Epithelial cell of esophagus (primary cell): Measurements from ENCODE around the gene F12.

Experiments used
- DNase-seq: peaks from one replicate; pipeline ENCODE4 v3.0.0; 2010; ENCODE audit warnings: low read depth
- H3K4me3 ChIP-seq: 2 replicates; pipeline ENCODE4 v1.5.1; 2011; ENCODE audit warnings: mild to moderate bottlenecking, low read length, control low read depth
- CTCF ChIP-seq: IDR thresholded peaks from 2 replicates; pipeline ENCODE4 v1.5.1; 2011; ENCODE audit warnings: low read depth, mild to moderate bottlenecking, low read length, control low read depth, inconsistent platforms; ENCODE audit not compliant: insufficient read depth; ENCODE audit errors: missing control alignments

F12 gene

GRCh38 chr5:177396807-177397206 lies 12.6 kb downstream of the F12 start:
- DNase-seq = no peak
- no peak for TF ChIP-seq CTCF
- no peak overlapping the region for H3K4me3 ChIP-seq

GRCh38 chr5:177396078-177396477 lies 13.3 kb downstream of the F12 start:
- TF ChIP-seq CTCF = no peak
- DNase-seq = no peak
- H3K4me3 ChIP-seq = no peak overlapping the region

GRCh38 chr5:177393990-177394389 lies 15.4 kb downstream of the F12 start:
- no peak for TF ChIP-seq CTCF
- DNase-seq = no peak
- H3K4me3 ChIP-seq = no peak overlapping the region

- DNase-seq = no peak
- TF ChIP-seq CTCF = no peak
- H3K4me3 ChIP-seq = no peak overlapping the region
Measured at GRCh38 chr5:177393206-177393765, 16.1 kb downstream of the F12 start.

- DNase-seq = no peak
- TF ChIP-seq CTCF = no peak
- no peak overlapping the region for H3K4me3 ChIP-seq
Measured at GRCh38 chr5:177392765-177393164, 16.6 kb downstream of the F12 start.

- TF ChIP-seq CTCF = peak; percentile 99
- H3K4me3 ChIP-seq = no peak overlapping the region
Measured at GRCh38 chr5:177390363-177391300, 18.7 kb downstream of the F12 start.

More at GRCh38 chr5:177390363-177391300, 18.7 kb downstream of the F12 start:
- peak; percentile 83 for DNase-seq
